PFSK-1 (cell line): ENCODE measurements around the gene TRUB1.

Experiments used
- POLR2AphosphoS5 ChIP-seq: IDR thresholded peaks from 2 replicates; pipeline ENCODE4 v1.6.1; 2012; ENCODE audit warnings: low read depth, mild to moderate bottlenecking, control low read depth, low read length, moderate library complexity
- TF ChIP-seq, protein P1 (sequence below), 2 experiments: IDR thresholded peaks; 2 replicates each; pipeline versions ENCODE4 v1.6.1 to v1.8.0; 2011 to 2012; ENCODE audit warnings: low read depth in 2 of 2, low read length in 2 of 2, control low read depth in 1 of 2, inconsistent platforms in 1 of 2, mild to moderate bottlenecking in 1 of 2, moderate library complexity in 1 of 2; ENCODE audit not compliant: insufficient read depth in 1 of 2

DNA sequence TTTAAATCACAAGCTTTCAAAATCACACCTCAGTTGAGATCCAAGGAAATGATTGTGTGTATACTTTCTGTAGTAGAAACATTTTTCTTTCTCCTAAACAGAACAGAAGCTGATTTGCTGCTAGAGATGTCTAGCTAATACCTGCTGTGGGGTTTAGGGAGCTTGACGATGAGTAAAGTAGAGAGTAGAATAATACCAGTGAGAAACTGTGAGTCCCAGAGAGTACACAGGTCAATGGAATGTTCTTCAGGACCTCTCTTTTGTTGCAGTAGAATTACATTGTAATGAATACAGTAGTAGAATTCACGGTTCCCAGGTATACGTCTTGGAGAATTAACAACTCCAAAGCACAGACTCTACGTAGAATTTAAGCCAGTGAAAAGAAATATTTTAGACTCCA is 18.0 kb downstream of the TRUB1 start:
- TF ChIP-seq, protein P1, sequence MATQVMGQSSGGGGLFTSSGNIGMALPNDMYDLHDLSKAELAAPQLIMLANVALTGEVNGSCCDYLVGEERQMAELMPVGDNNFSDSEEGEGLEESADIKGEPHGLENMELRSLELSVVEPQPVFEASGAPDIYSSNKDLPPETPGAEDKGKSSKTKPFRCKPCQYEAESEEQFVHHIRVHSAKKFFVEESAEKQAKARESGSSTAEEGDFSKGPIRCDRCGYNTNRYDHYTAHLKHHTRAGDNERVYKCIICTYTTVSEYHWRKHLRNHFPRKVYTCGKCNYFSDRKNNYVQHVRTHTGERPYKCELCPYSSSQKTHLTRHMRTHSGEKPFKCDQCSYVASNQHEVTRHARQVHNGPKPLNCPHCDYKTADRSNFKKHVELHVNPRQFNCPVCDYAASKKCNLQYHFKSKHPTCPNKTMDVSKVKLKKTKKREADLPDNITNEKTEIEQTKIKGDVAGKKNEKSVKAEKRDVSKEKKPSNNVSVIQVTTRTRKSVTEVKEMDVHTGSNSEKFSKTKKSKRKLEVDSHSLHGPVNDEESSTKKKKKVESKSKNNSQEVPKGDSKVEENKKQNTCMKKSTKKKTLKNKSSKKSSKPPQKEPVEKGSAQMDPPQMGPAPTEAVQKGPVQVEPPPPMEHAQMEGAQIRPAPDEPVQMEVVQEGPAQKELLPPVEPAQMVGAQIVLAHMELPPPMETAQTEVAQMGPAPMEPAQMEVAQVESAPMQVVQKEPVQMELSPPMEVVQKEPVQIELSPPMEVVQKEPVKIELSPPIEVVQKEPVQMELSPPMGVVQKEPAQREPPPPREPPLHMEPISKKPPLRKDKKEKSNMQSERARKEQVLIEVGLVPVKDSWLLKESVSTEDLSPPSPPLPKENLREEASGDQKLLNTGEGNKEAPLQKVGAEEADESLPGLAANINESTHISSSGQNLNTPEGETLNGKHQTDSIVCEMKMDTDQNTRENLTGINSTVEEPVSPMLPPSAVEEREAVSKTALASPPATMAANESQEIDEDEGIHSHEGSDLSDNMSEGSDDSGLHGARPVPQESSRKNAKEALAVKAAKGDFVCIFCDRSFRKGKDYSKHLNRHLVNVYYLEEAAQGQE (IDR thresholded peaks at IDR 0.05; ENCODE audit: insufficient read depth in 1 of 2, low read depth in 2 of 2, low read length in 2 of 2): no peak
- TF ChIP-seq POLR2AphosphoS5: no peak
